ENCODE data around the gene NCK2. TPM values are rescaled to one million over a fixed set of nuclear protein-coding genes. Genes with fewer than 3 reads are reported as not detected.

Gene NCK2
- total and polyA plus RNA-seq, 4 donors, result 19.3 to 54.4 (median 33.9) TPM

DNA sequence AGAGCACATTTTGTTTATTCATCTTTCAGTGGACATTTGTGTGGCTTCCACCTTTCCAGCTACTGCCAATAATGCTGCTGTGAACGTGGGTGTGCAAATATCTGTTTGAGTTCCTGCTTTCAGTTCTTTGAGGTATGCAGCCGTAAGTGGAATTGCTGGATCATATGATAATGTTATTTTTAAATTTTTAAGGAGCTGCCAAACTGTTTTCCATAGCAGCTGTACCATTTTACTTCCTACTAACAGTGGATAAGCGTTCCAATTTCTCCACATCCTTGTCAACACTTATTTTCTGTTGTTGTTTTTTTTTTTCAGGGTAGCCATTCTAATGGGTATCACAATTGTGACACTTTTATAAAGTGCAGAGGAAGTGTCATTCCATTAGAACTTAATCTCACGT lies 162.5 kb downstream of the NCK2 start:
- ATAC-seq (ENCODE audit: insufficient read depth, low FRiP score) (no peak), DNase-seq (peak in 2 of 3 donors; percentile 72 to 88)
- H3K4me3 ChIP-seq, result no peak overlapping the region
- no peaks in the 10 kb centered on the region for H3K9me3 ChIP-seq (ENCODE audit: control insufficient read depth in 4 of 4, insufficient read depth in 3 of 4, low read length in 3 of 4)
- no peak overlapping the region for H3K9ac ChIP-seq (ENCODE audit: insufficient read depth in 1 of 2, low read length in 2 of 2)
- 54 to 71% methylated on average over 4 of the region's 4 CpGs for WGBS, 2 donors
- no peak overlapping the region for H3K27ac ChIP-seq (ENCODE audit: low read depth in 1 of 2, low read length in 1 of 2)
- TF ChIP-seq, protein P1, sequence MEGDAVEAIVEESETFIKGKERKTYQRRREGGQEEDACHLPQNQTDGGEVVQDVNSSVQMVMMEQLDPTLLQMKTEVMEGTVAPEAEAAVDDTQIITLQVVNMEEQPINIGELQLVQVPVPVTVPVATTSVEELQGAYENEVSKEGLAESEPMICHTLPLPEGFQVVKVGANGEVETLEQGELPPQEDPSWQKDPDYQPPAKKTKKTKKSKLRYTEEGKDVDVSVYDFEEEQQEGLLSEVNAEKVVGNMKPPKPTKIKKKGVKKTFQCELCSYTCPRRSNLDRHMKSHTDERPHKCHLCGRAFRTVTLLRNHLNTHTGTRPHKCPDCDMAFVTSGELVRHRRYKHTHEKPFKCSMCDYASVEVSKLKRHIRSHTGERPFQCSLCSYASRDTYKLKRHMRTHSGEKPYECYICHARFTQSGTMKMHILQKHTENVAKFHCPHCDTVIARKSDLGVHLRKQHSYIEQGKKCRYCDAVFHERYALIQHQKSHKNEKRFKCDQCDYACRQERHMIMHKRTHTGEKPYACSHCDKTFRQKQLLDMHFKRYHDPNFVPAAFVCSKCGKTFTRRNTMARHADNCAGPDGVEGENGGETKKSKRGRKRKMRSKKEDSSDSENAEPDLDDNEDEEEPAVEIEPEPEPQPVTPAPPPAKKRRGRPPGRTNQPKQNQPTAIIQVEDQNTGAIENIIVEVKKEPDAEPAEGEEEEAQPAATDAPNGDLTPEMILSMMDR (IDR thresholded peaks at IDR 0.05; ENCODE audit: control extremely low read depth, extremely low read depth), result no peak
- H3K27me3 ChIP-seq (ENCODE audit: control insufficient read depth in 3 of 3, insufficient read depth in 3 of 3, low read length in 2 of 3), result no peaks in the 10 kb centered on the region
- no peaks in the 10 kb centered on the region for H3K36me3 ChIP-seq (ENCODE audit: control insufficient read depth in 4 of 4, insufficient read depth in 4 of 4, low read length in 4 of 4)
- H3K4me1 ChIP-seq (ENCODE audit: control insufficient read depth in 5 of 5, insufficient read depth in 5 of 5, low read length in 5 of 5), result peaks cover 0 to 10% (median 4%) of the 10 kb centered on the region in 5 donors

DNA sequence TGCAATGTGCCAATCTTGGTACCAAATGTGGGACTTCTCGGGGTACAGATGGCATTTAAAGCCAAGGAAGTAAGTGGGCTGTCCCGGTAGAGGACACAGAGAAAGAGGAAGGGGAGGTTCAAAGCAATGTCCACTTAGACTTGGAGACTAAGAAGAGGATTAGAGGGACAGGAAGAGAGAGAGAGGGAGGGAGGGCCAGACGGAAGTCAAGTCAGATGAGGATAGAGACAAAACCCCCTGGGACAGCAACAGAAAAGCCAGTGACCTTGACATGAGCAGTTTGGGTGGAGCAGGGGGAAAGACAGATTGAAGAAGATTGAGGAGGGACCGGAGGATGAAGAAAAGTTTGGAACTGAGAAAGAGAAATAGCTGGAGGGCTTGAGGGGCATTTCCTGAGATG lies 164.5 kb downstream of the NCK2 start:
- WGBS, 2 donors, result 60% methylated on average over 4 of the region's 4 CpGs
- ATAC-seq (ENCODE audit: insufficient read depth, low FRiP score), result no peak

DNA sequence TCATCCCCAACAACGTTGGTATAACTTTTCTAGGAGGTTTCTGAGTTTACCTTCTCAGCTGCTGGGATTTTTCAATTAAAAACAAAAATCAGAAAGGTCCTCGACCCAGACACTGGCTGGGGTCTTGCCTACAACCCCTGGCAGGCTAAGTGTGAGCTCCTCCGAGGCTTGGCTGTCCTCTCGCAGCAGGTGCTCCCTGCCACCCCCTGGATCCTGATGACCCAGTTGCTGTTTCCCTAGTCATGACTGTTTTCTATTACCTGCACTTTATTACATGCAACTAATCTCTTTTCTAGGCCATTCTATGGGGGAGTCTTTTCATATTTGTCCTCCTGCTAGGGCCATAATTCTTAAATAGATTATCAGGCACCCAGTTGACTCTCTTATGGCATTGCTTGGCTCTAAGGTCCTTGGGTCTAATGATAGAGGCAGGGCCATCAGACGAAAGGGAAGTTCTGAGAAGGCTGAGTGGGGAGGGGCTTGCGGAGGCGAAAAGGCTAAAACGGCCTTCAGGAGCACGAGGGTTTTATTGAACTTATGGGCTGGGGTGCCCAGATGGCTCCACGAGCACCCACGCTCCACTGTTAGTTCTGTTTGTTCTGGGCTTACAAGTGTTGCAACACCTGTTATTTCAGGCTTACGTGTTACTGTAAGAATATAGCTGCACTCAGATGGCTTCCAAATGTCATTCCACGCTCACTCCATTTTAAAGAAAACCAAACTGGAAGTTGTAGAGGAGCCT lies 166.0 kb downstream of the NCK2 start:
- peaks cover 0 to 10% (median 4%) of the 10 kb centered on the region in 5 donors for H3K4me1 ChIP-seq (ENCODE audit: control insufficient read depth in 5 of 5, insufficient read depth in 5 of 5, low read length in 5 of 5)
- H3K9ac ChIP-seq (ENCODE audit: insufficient read depth in 1 of 2, low read length in 2 of 2), result no peak overlapping the region
- ATAC-seq (ENCODE audit: insufficient read depth, low FRiP score) (no peak), DNase-seq (no peak)
- H3K27me3 ChIP-seq (ENCODE audit: control insufficient read depth in 3 of 3, insufficient read depth in 3 of 3, low read length in 2 of 3), result no peaks in the 10 kb centered on the region
- TF ChIP-seq, protein P1 (IDR thresholded peaks at IDR 0.05; ENCODE audit: control extremely low read depth, extremely low read depth), result no peak
- H3K9me3 ChIP-seq (ENCODE audit: control insufficient read depth in 4 of 4, insufficient read depth in 3 of 4, low read length in 3 of 4), result peaks cover 0 to 7% (median 3%) of the 10 kb centered on the region in 4 donors
- 72 to 74% methylated on average over 13 of the region's 13 CpGs for WGBS, 2 donors
- no peak overlapping the region for H3K4me3 ChIP-seq
- H3K27ac ChIP-seq (ENCODE audit: low read depth in 1 of 2, low read length in 1 of 2), result no peak overlapping the region
- H3K36me3 ChIP-seq (ENCODE audit: control insufficient read depth in 4 of 4, insufficient read depth in 4 of 4, low read length in 4 of 4), result no peaks in the 10 kb centered on the region

More for the DNA sequence above, 164.5 kb downstream of the NCK2 start:
- H3K36me3 ChIP-seq (ENCODE audit: control insufficient read depth in 4 of 4, insufficient read depth in 4 of 4, low read length in 4 of 4), result no peaks in the 10 kb centered on the region
- H3K27ac ChIP-seq (ENCODE audit: low read depth in 1 of 2, low read length in 1 of 2), result no peak overlapping the region
- peaks cover 0 to 5% (median 0%) of the 10 kb centered on the region in 4 donors for H3K9me3 ChIP-seq (ENCODE audit: control insufficient read depth in 4 of 4, insufficient read depth in 3 of 4, low read length in 3 of 4)
- no peak overlapping the region for H3K4me3 ChIP-seq
- TF ChIP-seq, protein P1 (IDR thresholded peaks at IDR 0.05; ENCODE audit: control extremely low read depth, extremely low read depth), result no peak
- no peak for DNase-seq
- H3K9ac ChIP-seq (ENCODE audit: insufficient read depth in 1 of 2, low read length in 2 of 2), result no peak overlapping the region
- H3K4me1 ChIP-seq (ENCODE audit: control insufficient read depth in 5 of 5, insufficient read depth in 5 of 5, low read length in 5 of 5), result peaks cover 0 to 10% (median 4%) of the 10 kb centered on the region in 5 donors
- H3K27me3 ChIP-seq (ENCODE audit: control insufficient read depth in 3 of 3, insufficient read depth in 3 of 3, low read length in 2 of 3), result no peaks in the 10 kb centered on the region
